ENCODE measurements around the gene MSI2. TPM values are rescaled to one million over a fixed set of nuclear protein-coding genes. Genes with fewer than 3 reads are reported as not detected.

The MSI2 gene
- total and polyA plus RNA-seq, 12 donors = 25.5 to 135 (median 121) TPM

- Histone ChIP-seq H3K9me3 (no peaks in the 10 kb centered on the region), H3K27me3 (no peaks in the 10 kb centered on the region), H3K36me3 (no peaks in the 10 kb centered on the region), H3K4me3 (no peak overlapping the region), H3K27ac (no peak overlapping the region), H3K4me1 (peaks cover 0 to 45% (median 33%) of the 10 kb centered on the region in 9 donors)
- DNase-seq (no peak), ATAC-seq (no peak)
- TF ChIP-seq CTCF (IDR thresholded peaks at IDR 0.05) = no peak
- WGBS, 2 donors = 90 to 92% methylated on average over 5 of the region's 5 CpGs
- intact Hi-C loops (cut with DNase I) = no loop called here
Measured at GRCh38 chr17:57556320-57556719, 300.0 kb downstream of the MSI2 start.

- Histone ChIP-seq H3K27me3 (no peaks in the 10 kb centered on the region), H3K27ac (no peak overlapping the region), H3K4me1 (peaks cover 0 to 41% (median 32%) of the 10 kb centered on the region in 9 donors), H3K36me3 (no peaks in the 10 kb centered on the region), H3K9me3 (no peaks in the 10 kb centered on the region), H3K4me3 (no peak overlapping the region)
- TF ChIP-seq CTCF (IDR thresholded peaks at IDR 0.05) = no peak
- 97 to 98% methylated on average over 8 of the region's 8 CpGs for WGBS, 2 donors
- DNase-seq (no peak), ATAC-seq (no peak)
- intact Hi-C loops (cut with DNase I) = no loop called here
Measured at GRCh38 chr17:57556977-57557376, 300.7 kb downstream of the MSI2 start.

- no peaks in the 10 kb centered on the region for H3K36me3 ChIP-seq
- no peaks in the 10 kb centered on the region for H3K9me3 ChIP-seq
- ATAC-seq = no peak
- peaks cover 0 to 37% (median 28%) of the 10 kb centered on the region in 9 donors for H3K4me1 ChIP-seq
- H3K27me3 ChIP-seq = no peaks in the 10 kb centered on the region
- no peak overlapping the region for H3K4me3 ChIP-seq
- TF ChIP-seq CTCF (IDR thresholded peaks at IDR 0.05) = no peak
- H3K27ac ChIP-seq = no peak overlapping the region
- DNase-seq = no peak
- WGBS, 2 donors = 88 to 94% methylated on average over 4 of the region's 4 CpGs
- intact Hi-C loops (cut with DNase I) = no loop called here
Measured at GRCh38 chr17:57557416-57557815, 301.1 kb downstream of the MSI2 start.

GRCh38 chr17:57557834-57558681 lies 301.7 kb downstream of the MSI2 start:
- no peak for DNase-seq
- intact Hi-C loops (cut with DNase I) = no loop called here
- no peak for TF ChIP-seq CTCF (IDR thresholded peaks at IDR 0.05)
- Histone ChIP-seq H3K4me1 (peaks cover 0 to 31% (median 21%) of the 10 kb centered on the region in 9 donors), H3K9me3 (no peaks in the 10 kb centered on the region), H3K27ac (no peak overlapping the region), H3K27me3 (no peaks in the 10 kb centered on the region), H3K36me3 (no peaks in the 10 kb centered on the region), H3K4me3 (no peak overlapping the region)
- peak in 1 of 8 donors; percentile 48 for ATAC-seq
- 64 to 66% methylated on average over 22 of the region's 22 CpGs for WGBS, 2 donors
